RWPE2 (cell line): Measurements from ENCODE around the gene STMP1.

ENCODE experiments used
- ATAC-seq: fragments of 200-7000 bp; cut with Tn5 transposase; 3 replicates; pipeline ENCODE4 v1.9.1; 2021; ENCODE audit warnings: low read depth
- DNase-seq: peaks from one replicate; pipeline ENCODE4 v3.0.0-alpha.2; 2020; ENCODE audit warnings: low spot score
- H3K27ac ChIP-seq: fragments of 450-650 bp; 2 replicates; pipeline ENCODE4 v1.5.1; 2017; ENCODE audit warnings: mild to moderate bottlenecking; ENCODE audit not compliant: poor library complexity, severe bottlenecking
- H3K27me3 ChIP-seq: fragments of 250-450 bp; sonication (Bioruptor Pico); 2 replicates; pipeline ENCODE4 v1.5.1; 2021; ENCODE audit warnings: mild to moderate bottlenecking, moderate library complexity; ENCODE audit not compliant: insufficient read depth, poor library complexity, severe bottlenecking
- H3K36me3 ChIP-seq: fragments of 250-450 bp; sonication (Bioruptor Pico); 2 replicates; pipeline ENCODE4 v1.5.1; 2020; ENCODE audit warnings: low read depth, mild to moderate bottlenecking, moderate library complexity
- H3K4me1 ChIP-seq: fragments of 250-450 bp; sonication (Bioruptor Pico); 2 replicates; pipeline ENCODE4 v1.5.1; 2021; ENCODE audit warnings: mild to moderate bottlenecking, moderate library complexity; ENCODE audit not compliant: insufficient read depth, poor library complexity, severe bottlenecking
- H3K4me3 ChIP-seq: fragments of 250-450 bp; sonication (Bioruptor Pico); 2 replicates; pipeline ENCODE4 v1.5.1; 2021; ENCODE audit warnings: mild to moderate bottlenecking, moderate library complexity; ENCODE audit not compliant: severe bottlenecking
- H3K9me3 ChIP-seq: fragments of 250-450 bp; sonication (Bioruptor Pico); 2 replicates; pipeline ENCODE4 v1.5.1; 2021; ENCODE audit warnings: mild to moderate bottlenecking, moderate library complexity; ENCODE audit not compliant: severe bottlenecking
- CTCF ChIP-seq: fragments of 450-650 bp; IDR thresholded peaks from one replicate; pipeline ENCODE4 v1.5.1; 2017; ENCODE audit warnings: mild to moderate bottlenecking, moderate library complexity; ENCODE audit not compliant: poor library complexity, severe bottlenecking

STMP1 gene

GRCh38 chr7:135717693-135718092 lies 55.4 kb downstream of the STMP1 start:
- DNase-seq (no peak), ATAC-seq (no peak)
- H3K9me3 ChIP-seq = no peaks in the 10 kb centered on the region
- H3K36me3 ChIP-seq = no peaks in the 10 kb centered on the region
- no peak overlapping the region for H3K27ac ChIP-seq
- H3K4me3 ChIP-seq = no peak overlapping the region
- H3K4me1 ChIP-seq = peaks cover 20% of the 10 kb centered on the region
- no peak for TF ChIP-seq CTCF
- no peaks in the 10 kb centered on the region for H3K27me3 ChIP-seq

GRCh38 chr7:135718219-135718618 lies 55.9 kb downstream of the STMP1 start:
- H3K4me3 ChIP-seq = no peak overlapping the region
- TF ChIP-seq CTCF = no peak
- ATAC-seq = no peak

GRCh38 chr7:135718794-135719437 lies 56.6 kb downstream of the STMP1 start:
- no peak for TF ChIP-seq CTCF
- no peak overlapping the region for H3K4me3 ChIP-seq
- ATAC-seq = no peak

More at GRCh38 chr7:135718219-135718618, 55.9 kb downstream of the STMP1 start:
- DNase-seq = no peak
- H3K27ac ChIP-seq = no peak overlapping the region
- no peaks in the 10 kb centered on the region for H3K9me3 ChIP-seq
- H3K27me3 ChIP-seq = no peaks in the 10 kb centered on the region
- no peaks in the 10 kb centered on the region for H3K36me3 ChIP-seq
- peaks cover 20% of the 10 kb centered on the region for H3K4me1 ChIP-seq

GRCh38 chr7:135719688-135720087 lies 57.4 kb downstream of the STMP1 start:
- H3K9me3 ChIP-seq = no peaks in the 10 kb centered on the region
- no peak for ATAC-seq
- H3K27ac ChIP-seq = no peak overlapping the region

More at GRCh38 chr7:135718794-135719437, 56.6 kb downstream of the STMP1 start:
- Histone ChIP-seq H3K4me1 (peaks cover 19% of the 10 kb centered on the region), H3K27me3 (no peaks in the 10 kb centered on the region), H3K9me3 (no peaks in the 10 kb centered on the region), H3K27ac (no peak overlapping the region), H3K36me3 (no peaks in the 10 kb centered on the region)
- no peak for DNase-seq

More at GRCh38 chr7:135719688-135720087, 57.4 kb downstream of the STMP1 start:
- H3K4me3 ChIP-seq = no peak overlapping the region
- no peaks in the 10 kb centered on the region for H3K27me3 ChIP-seq
- no peak for TF ChIP-seq CTCF
- no peaks in the 10 kb centered on the region for H3K36me3 ChIP-seq
- DNase-seq = no peak
- H3K4me1 ChIP-seq = peaks cover 12% of the 10 kb centered on the region
